HFFc6 (cell line): ENCODE data around the gene POLN. TPM values are rescaled to one million over a fixed set of nuclear protein-coding genes. Genes with fewer than 3 reads are reported as not detected.
A peak's percentile ranks its signal among the peaks of the same experiment; 100 is the strongest.

Experiments
- DNase-seq: peaks from one replicate; pipeline ENCODE4 v3.0.0-alpha.2; 2018
- H3K27ac Mint-ChIP-seq: 2 replicates; pipeline ENCODE4 v1.8.0; 2020; ENCODE audit warnings: mild to moderate bottlenecking, mixed read lengths
- H3K27me3 Mint-ChIP-seq: 2 replicates; pipeline ENCODE4 v1.8.0; 2021; ENCODE audit warnings: mild to moderate bottlenecking, moderate library complexity, mixed read lengths; ENCODE audit not compliant: insufficient read depth
- H3K36me3 Mint-ChIP-seq: 2 replicates; pipeline ENCODE4 v1.8.0; 2021; ENCODE audit warnings: low read depth, mixed read lengths
- H3K4me1 Mint-ChIP-seq: 2 replicates; pipeline ENCODE4 v1.8.0; 2020; ENCODE audit warnings: low read depth, mixed read lengths
- H3K4me3 Mint-ChIP-seq: 2 replicates; pipeline ENCODE4 v1.8.0; 2020; ENCODE audit warnings: mild to moderate bottlenecking, moderate library complexity, mixed read lengths
- H3K9me3 Mint-ChIP-seq: 2 replicates; pipeline ENCODE4 v1.8.0; 2020; ENCODE audit warnings: mild to moderate bottlenecking, mixed read lengths
- total RNA-seq, 6 experiments: library from RNA; stranded (reverse); fragmentation: NEBNext Ultra II Directional; extraction: Animal tissue kit (Norgen Biotek cat#: 25700); gene quantifications; 2 replicates in 1 of 6; 3 replicates in 5 of 6; pipeline ENCODE4 v1.2.3, GENCODE V29; 2021
- TF ChIP-seq, protein P1 (sequence below): fragments of 200-600 bp; sonication (generic); IDR thresholded peaks from 2 replicates; pipeline ENCODE4 v1.5.0; 2021; ENCODE audit warnings: antibody characterized with exemption, mild to moderate bottlenecking

POLN gene
- total RNA-seq, 6 experiments from 2014 or later: 1.5 to 3.4 (median 2.2) TPM

DNA sequence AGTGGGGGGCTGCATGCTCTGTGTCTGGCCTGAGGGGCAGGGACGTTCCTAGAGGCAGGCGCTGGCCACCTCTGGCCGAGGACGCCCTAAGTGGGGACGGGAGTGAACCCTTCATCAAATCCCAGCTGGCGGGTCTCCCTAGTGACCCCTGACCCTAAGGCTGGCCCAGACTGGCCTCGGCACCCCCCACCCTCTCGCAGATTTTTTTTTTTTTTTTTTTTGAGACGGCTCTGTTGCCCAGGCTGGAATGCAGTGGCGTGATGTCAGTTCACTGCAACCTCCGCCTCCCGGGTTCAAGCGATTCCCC, 21.0 kb upstream of the POLN start:
- DNase-seq: no peak
- Mint-ChIP-seq H3K4me3 (peak overlapping the region; percentile 79), H3K9me3 (no peaks in the 10 kb centered on the region), H3K4me1 (peaks cover 12% of the 10 kb centered on the region), H3K27me3 (no peaks in the 10 kb centered on the region; the same call in 1 of the 2 replicates), H3K27ac (peak overlapping the region; percentile 56; the same call in 1 of the 2 replicates), H3K36me3 (no peaks in the 10 kb centered on the region)
- TF ChIP-seq, protein P1, sequence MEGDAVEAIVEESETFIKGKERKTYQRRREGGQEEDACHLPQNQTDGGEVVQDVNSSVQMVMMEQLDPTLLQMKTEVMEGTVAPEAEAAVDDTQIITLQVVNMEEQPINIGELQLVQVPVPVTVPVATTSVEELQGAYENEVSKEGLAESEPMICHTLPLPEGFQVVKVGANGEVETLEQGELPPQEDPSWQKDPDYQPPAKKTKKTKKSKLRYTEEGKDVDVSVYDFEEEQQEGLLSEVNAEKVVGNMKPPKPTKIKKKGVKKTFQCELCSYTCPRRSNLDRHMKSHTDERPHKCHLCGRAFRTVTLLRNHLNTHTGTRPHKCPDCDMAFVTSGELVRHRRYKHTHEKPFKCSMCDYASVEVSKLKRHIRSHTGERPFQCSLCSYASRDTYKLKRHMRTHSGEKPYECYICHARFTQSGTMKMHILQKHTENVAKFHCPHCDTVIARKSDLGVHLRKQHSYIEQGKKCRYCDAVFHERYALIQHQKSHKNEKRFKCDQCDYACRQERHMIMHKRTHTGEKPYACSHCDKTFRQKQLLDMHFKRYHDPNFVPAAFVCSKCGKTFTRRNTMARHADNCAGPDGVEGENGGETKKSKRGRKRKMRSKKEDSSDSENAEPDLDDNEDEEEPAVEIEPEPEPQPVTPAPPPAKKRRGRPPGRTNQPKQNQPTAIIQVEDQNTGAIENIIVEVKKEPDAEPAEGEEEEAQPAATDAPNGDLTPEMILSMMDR: no peak

DNA sequence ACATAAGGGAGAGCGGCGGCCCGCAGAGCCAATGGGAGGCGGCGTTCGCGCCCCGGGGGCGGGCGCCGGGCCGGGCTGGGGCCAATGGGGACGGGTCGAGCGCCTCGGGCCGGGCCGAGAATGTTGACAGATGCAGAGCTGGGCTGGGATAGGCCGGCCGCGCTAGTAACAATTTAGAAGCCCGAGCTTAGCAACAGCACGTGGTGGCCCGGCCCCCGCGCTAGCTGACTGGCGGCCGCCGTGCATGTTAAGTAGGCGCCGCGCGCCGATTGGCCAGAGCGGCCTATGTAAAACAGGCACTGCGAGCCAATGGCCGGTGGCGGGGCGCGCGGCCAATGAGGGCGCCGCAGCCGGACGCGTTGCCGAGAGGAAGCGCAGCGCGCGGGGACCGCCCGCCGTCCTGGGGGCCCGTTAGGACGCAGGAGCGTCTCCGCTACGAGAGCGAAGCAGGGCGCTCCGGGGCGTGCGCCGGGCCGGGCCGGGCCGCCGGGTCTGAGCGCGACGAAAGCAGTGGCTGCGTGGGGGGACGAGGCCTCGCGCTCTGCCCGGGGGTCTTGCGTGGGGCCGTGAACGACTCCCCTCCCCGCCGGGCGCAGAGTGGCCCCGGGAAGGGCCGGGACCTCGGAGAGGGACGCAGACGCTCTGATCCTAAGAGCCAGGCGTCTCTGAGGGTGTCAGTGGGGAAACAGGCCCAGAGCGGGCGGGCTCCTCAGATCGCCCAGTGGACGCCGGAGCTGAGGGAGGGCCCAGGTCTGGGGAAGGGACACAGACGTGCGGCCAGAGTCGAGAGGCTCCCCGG, 20.4 kb upstream of the POLN start:
- Mint-ChIP-seq H3K27ac (peak overlapping the region; percentile 56), H3K9me3 (no peaks in the 10 kb centered on the region), H3K4me1 (peaks cover 12% of the 10 kb centered on the region), H3K36me3 (no peaks in the 10 kb centered on the region), H3K27me3 (no peaks in the 10 kb centered on the region; the same call in 1 of the 2 replicates), H3K4me3 (peak overlapping the region; percentile 79)
- peak; percentile 99 for DNase-seq
- TF ChIP-seq, protein P1: no peak

DNA sequence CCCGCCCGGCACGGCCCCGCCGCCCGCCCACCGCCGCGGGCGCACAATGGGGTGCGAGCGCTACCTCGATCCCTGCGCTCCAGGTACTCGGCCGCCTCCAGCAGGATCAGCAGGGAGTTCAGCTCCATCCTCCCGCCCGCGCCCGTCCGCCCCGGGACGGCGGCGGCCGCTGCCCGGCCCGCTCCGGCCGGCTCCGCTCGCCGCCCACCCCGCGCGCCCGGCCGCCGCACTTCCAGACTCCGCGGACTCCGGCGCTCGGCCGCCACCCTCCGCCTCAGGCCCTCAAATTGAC, 19.9 kb upstream of the POLN start, which contains the start of gene MXD4:
Gene MXD4 (minus strand): TSS at position 257 of the 292 bp plus-strand sequence. CDS start 129 bp downstream, at position 128.
- H3K27me3 Mint-ChIP-seq: no peaks in the 10 kb centered on the region; the same call in 1 of the 2 replicates
- DNase-seq: no peak
- TF ChIP-seq, protein P1: no peak
- H3K36me3 Mint-ChIP-seq: no peaks in the 10 kb centered on the region
- peak within 1 kb of the TSS; percentile 82 for H3K4me3 Mint-ChIP-seq
- H3K27ac Mint-ChIP-seq: peak within 1 kb of the TSS; percentile 56
- H3K9me3 Mint-ChIP-seq: no peaks in the 10 kb centered on the region
- H3K4me1 Mint-ChIP-seq: peaks cover 12% of the 10 kb centered on the region

DNA sequence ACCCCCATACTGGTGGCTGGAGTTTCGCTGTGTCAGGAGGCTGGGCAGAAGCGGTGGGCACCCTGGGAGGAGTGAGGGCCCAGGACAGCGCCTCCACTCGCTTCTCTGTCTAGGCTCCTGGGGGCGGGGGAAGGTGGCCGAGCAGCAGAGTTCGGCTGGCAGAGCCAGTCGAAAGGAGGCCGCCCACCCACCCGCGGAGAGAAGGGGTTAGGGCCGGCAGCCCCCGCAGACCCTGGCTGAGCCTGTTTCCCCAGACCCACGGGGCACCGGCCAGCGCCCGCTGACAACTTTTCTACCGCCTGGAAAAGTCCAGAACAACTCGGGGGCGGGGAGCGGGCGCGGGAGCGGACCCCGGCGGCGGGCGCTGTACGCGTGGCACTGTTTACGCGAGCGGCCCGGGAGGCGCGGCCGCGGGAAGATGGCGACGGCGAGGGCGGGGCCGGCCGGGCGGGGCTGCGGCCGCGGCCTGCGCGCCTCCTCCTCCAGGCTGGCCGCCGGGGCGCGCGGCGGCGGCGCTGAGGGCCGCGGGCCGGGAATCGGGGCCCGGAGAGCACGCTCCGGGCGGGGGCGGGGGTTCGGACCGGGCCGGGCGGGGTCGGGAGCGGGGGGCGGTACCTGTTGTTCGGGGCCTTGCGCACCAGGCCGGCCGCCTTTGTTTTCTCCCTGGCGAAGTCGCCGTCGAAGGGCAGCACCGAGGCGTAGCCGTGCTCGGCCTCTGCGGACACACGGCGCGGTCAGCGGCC, 19.4 kb upstream of the POLN start:
- no peaks in the 10 kb centered on the region for H3K36me3 Mint-ChIP-seq
- H3K27ac Mint-ChIP-seq: peak overlapping the region; percentile 49
- peaks cover 10% of the 10 kb centered on the region for H3K4me1 Mint-ChIP-seq
- peak overlapping the region; percentile 82 for H3K4me3 Mint-ChIP-seq
- no peaks in the 10 kb centered on the region for H3K9me3 Mint-ChIP-seq
- TF ChIP-seq, protein P1: no peak
- DNase-seq: peak; percentile 15
- no peaks in the 10 kb centered on the region; the same call in 1 of the 2 replicates for H3K27me3 Mint-ChIP-seq

DNA sequence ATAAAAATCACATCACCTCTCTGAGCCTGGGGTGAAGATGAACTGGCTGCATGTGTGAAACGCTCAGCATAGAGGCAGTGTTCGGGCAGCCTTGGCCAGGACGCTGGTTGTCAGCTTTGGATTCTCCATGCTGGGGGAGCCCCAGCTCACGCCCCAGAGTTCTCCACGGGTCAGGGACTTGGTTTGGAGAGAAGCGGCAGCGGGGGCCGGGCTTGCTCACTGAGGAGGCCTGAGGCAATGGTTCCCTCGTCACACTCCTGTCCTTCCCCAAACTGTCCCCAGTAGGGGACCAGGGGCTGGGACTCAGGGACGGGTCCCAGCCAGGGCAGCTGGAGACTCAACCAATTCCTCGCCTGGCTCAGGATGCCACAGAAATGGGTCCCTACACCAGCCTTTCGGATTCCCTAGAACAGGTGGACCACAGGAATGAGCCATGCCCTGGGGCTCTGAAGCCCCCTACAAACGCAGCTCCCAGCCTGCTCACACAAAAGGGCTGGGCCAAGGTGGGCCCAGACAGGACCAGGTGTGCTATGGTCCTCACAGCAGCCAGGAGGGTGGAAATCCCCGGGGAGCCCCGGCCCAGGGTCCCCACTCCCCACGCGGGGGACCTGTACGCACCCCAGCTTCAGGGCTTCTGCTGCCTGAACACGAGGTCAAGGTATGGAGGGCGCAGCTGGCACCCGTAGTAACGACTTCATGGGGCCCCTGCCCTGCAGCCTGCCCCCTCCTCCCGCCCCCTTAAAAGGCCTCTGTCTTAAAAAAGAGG, 18.6 kb upstream of the POLN start:
- TF ChIP-seq, protein P1: no peak
- Mint-ChIP-seq H3K4me1 (0 out of 2 replicates have a peak, but pooled peaks cover 4% of the 10 kb centered on the region), H3K27me3 (no peaks in the 10 kb centered on the region; the same call in 1 of the 2 replicates), H3K36me3 (no peaks in the 10 kb centered on the region), H3K9me3 (no peaks in the 10 kb centered on the region), H3K4me3 (peak overlapping the region; percentile 82), H3K27ac (peak overlapping the region; percentile 49)
- no peak for DNase-seq
